GM23338 (cell line): ENCODE data around the gene RNU1-2.
"Not testable (repeated sequence)": the region's sequence is repeated elsewhere in the genome, so short reads cannot be mapped to it uniquely, and the experiment has no call there.

Source experiments
- NANOG ChIP-seq: IDR thresholded peaks from 2 replicates; pipeline ENCODE4 v1.6.1; 2016; ENCODE audit warnings: antibody characterized with exemption, borderline replicate concordance
- TF ChIP-seq, protein P1 (sequence below), 2 experiments: fragments of 200-600 bp in 1 of 2; sonication (generic) in 1 of 2; conservative IDR thresholded peaks; 2 replicates each; pipeline versions ENCODE4 v1.5.1 to v1.6.1; 2016 to 2017; ENCODE audit warnings: antibody characterized with exemption in 2 of 2, low read depth in 2 of 2, mild to moderate bottlenecking in 2 of 2, moderate library complexity in 1 of 2

DNA sequence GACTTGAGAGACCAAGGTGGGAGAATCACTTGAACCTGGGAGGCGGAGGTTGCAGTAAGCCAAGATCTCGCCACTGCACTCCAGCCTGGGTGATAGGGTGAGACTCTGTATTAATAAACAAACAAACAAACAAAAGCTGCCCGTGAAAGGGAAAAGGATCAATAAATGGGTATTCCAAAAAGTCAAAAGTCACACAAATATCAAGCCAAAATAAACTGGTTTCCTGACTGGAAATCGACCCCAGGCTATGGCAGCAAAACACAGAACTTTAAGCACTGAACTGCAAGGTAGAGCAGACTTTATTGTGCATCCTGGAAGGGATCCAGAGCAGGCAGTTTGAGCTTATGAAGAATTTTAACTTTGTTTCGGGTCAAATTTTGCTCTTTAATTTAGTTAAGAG lies 11.3 kb upstream of the RNU1-2 start:
- TF ChIP-seq, protein P1, sequence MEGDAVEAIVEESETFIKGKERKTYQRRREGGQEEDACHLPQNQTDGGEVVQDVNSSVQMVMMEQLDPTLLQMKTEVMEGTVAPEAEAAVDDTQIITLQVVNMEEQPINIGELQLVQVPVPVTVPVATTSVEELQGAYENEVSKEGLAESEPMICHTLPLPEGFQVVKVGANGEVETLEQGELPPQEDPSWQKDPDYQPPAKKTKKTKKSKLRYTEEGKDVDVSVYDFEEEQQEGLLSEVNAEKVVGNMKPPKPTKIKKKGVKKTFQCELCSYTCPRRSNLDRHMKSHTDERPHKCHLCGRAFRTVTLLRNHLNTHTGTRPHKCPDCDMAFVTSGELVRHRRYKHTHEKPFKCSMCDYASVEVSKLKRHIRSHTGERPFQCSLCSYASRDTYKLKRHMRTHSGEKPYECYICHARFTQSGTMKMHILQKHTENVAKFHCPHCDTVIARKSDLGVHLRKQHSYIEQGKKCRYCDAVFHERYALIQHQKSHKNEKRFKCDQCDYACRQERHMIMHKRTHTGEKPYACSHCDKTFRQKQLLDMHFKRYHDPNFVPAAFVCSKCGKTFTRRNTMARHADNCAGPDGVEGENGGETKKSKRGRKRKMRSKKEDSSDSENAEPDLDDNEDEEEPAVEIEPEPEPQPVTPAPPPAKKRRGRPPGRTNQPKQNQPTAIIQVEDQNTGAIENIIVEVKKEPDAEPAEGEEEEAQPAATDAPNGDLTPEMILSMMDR (conservative IDR thresholded peaks at IDR 0.05; ENCODE audit: low read depth in 2 of 2), result not testable (repeated sequence)
- TF ChIP-seq NANOG, result not testable (repeated sequence)
